Caco-2 (cell line): ENCODE results near the gene SOWAHD. TPM values are rescaled to one million over a fixed set of nuclear protein-coding genes. Genes with fewer than 3 reads are reported as not detected.

Experiments used
- BruUV-seq: library from RNA; stranded (reverse); fragments of 400-500 nt; replicated peaks from 2 replicates; lab custom pipeline; 2021; lab: Mats Ljungman, UMichigan
- CTCF ChIA-PET: fragments of 300-600 bp; sonication (Branson Sonifier 250); formaldehyde crosslinking; loops from one replicate; lab custom pipeline; 2022; ENCODE audit warnings: antibody characterized with exemption; lab: Charles Lee
- POLR2A ChIA-PET: fragments of 300-600 bp; sonication (Branson Sonifier 250); formaldehyde crosslinking; loops from one replicate; lab custom pipeline; 2022; ENCODE audit warnings: antibody characterized with exemption; lab: Charles Lee
- DNase-seq, 2 experiments: peaks; one replicate each; pipeline versions ENCODE4 v3.0.0 to v3.0.0-alpha.2; 2020 to 2022
- H3K27me3 ChIP-seq: replicated peaks from 2 replicates; pipeline ENCODE4 v1.6.0; 2011; ENCODE audit warnings: low read length; ENCODE audit not compliant: control insufficient read depth, insufficient read depth
- H3K36me3 ChIP-seq: 2 replicates; pipeline ENCODE4 v1.5.1; 2011; ENCODE audit warnings: low read length; ENCODE audit not compliant: control insufficient read depth, insufficient read depth
- H3K4me1 ChIP-seq: fragments of 250-450 bp; sonication (Bioruptor Pico); 2 replicates; pipeline ENCODE4 v1.5.1; 2020; ENCODE audit warnings: mild to moderate bottlenecking
- H3K4me3 ChIP-seq: 2 replicates; pipeline ENCODE4 v1.5.1; 2011; ENCODE audit warnings: low read depth, mild to moderate bottlenecking, control low read depth, low read length
- H3K9me3 ChIP-seq: fragments of 250-450 bp; sonication (Bioruptor Pico); 2 replicates; pipeline ENCODE4 v1.5.1; 2020; ENCODE audit warnings: mild to moderate bottlenecking, moderate library complexity
- H3K27ac Mint-ChIP-seq: one replicate; pipeline ENCODE4 v1.8.0; 2022; ENCODE audit warnings: mixed read lengths; ENCODE audit not compliant: unreplicated experiment
- H3K27me3 Mint-ChIP-seq: one replicate; pipeline ENCODE4 v1.8.0; 2022; ENCODE audit warnings: mixed read lengths; ENCODE audit not compliant: insufficient read depth, unreplicated experiment
- H3K36me3 Mint-ChIP-seq: one replicate; pipeline ENCODE4 v1.8.0; 2022; ENCODE audit warnings: mild to moderate bottlenecking, mixed read lengths; ENCODE audit not compliant: insufficient read depth, unreplicated experiment
- H3K4me1 Mint-ChIP-seq: one replicate; pipeline ENCODE4 v1.8.0; 2022; ENCODE audit warnings: low read depth, mixed read lengths; ENCODE audit not compliant: unreplicated experiment
- H3K4me3 Mint-ChIP-seq: one replicate; pipeline ENCODE4 v1.8.0; 2022; ENCODE audit warnings: mild to moderate bottlenecking, moderate library complexity, mixed read lengths; ENCODE audit not compliant: unreplicated experiment
- H3K9me3 Mint-ChIP-seq: one replicate; pipeline ENCODE4 v1.8.0; 2022; ENCODE audit warnings: mixed read lengths; ENCODE audit not compliant: unreplicated experiment
- intact Hi-C: fragments of 100-400 bp; cut with micrococcal nuclease; formaldehyde crosslinking; loops from one replicate; pipeline ENCODE4 v1.10.0; 2022; ENCODE audit not compliant: unreplicated experiment
- total RNA-seq: library from RNA; stranded (reverse); gene quantifications from 2 replicates; pipeline ENCODE4 v1.2.3, GENCODE V29; 2022
- TF ChIP-seq, protein P1 (sequence below), 2 experiments: fragments of 200-600 bp in 1 of 2; IDR thresholded peaks; 1 replicate in 1 of 2; 2 replicates in 1 of 2; pipeline versions ENCODE4 v1.5.1 to v1.8.0; 2011 to 2022; ENCODE audit warnings: antibody characterized with exemption in 1 of 2, control low read depth in 1 of 2, inconsistent platforms in 1 of 2, low read depth in 1 of 2, low read length in 1 of 2, mild to moderate bottlenecking in 1 of 2, moderate library complexity in 1 of 2; ENCODE audit not compliant: insufficient read depth in 1 of 2, severe bottlenecking in 1 of 2, unreplicated experiment in 1 of 2

Gene SOWAHD
- total RNA-seq, 1 experiment from 2014 or later, result 2.0 TPM

DNA sequence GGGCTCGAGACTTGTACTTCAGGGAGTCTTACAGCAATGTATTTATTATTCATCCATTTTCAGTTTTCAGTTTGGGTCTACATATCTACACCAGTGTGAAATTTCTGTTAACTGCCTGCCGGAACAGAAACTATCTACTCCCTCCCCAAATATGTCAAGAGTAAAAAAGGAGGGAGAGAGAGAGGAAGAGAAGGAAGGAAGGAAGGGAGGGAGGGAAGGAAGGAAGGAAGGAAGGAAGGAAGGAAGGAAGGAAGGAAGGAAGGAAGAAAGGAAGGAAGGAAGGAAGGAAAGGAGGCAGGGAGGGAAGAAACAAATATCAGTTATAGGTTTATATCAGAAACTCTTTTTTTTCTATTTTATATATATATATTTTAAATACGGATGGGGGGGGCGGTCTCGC, 20.4 kb downstream of the SOWAHD start:
- no peak overlapping the region for H3K27ac Mint-ChIP-seq
- H3K27me3 ChIP-seq, result no peaks in the 10 kb centered on the region
- ChIA-PET POLR2A (no interaction called here), CTCF (interaction anchor here (1.3 kb wide), 1 partner anchor 13 kb away, joined by 6 read pairs; the partner anchor contains the start of gene RPL39)
- no peaks in the 10 kb centered on the region for H3K4me1 Mint-ChIP-seq
- intact Hi-C loops, result loop anchor here (1.0 kb wide), 2 partner anchors 50 to 263 kb away; no protein-coding TSS in a partner anchor
- no peaks in the 10 kb centered on the region for H3K36me3 ChIP-seq
- H3K4me3 ChIP-seq, result no peak overlapping the region
- H3K4me1 ChIP-seq, result no peaks in the 10 kb centered on the region
- no peaks in the 10 kb centered on the region for H3K27me3 Mint-ChIP-seq
- H3K9me3 Mint-ChIP-seq, result no peaks in the 10 kb centered on the region
- H3K4me3 Mint-ChIP-seq, result no peak overlapping the region
- TF ChIP-seq, protein P1, sequence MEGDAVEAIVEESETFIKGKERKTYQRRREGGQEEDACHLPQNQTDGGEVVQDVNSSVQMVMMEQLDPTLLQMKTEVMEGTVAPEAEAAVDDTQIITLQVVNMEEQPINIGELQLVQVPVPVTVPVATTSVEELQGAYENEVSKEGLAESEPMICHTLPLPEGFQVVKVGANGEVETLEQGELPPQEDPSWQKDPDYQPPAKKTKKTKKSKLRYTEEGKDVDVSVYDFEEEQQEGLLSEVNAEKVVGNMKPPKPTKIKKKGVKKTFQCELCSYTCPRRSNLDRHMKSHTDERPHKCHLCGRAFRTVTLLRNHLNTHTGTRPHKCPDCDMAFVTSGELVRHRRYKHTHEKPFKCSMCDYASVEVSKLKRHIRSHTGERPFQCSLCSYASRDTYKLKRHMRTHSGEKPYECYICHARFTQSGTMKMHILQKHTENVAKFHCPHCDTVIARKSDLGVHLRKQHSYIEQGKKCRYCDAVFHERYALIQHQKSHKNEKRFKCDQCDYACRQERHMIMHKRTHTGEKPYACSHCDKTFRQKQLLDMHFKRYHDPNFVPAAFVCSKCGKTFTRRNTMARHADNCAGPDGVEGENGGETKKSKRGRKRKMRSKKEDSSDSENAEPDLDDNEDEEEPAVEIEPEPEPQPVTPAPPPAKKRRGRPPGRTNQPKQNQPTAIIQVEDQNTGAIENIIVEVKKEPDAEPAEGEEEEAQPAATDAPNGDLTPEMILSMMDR (IDR thresholded peaks at IDR 0.05; ENCODE audit: insufficient read depth in 1 of 2, low read depth in 1 of 2, low read length in 1 of 2, severe bottlenecking in 1 of 2, unreplicated experiment in 1 of 2), result no peak
- no TSS peak for BruUV-seq
- H3K36me3 Mint-ChIP-seq, result peaks cover 32% of the 10 kb centered on the region
- H3K9me3 ChIP-seq, result no peaks in the 10 kb centered on the region
- no peak for DNase-seq

GRCh38 chrX:119783026-119783425, 24.6 kb downstream of the SOWAHD start:
- Histone ChIP-seq H3K4me1 (no peaks in the 10 kb centered on the region), H3K36me3 (peaks cover 1% of the 10 kb centered on the region; the same call in 1 of the 2 replicates), H3K27me3 (no peaks in the 10 kb centered on the region), H3K4me3 (no peak overlapping the region), H3K9me3 (no peaks in the 10 kb centered on the region)
- no peaks in the 10 kb centered on the region for H3K27me3 Mint-ChIP-seq
- no TSS peak for BruUV-seq
- H3K4me3 Mint-ChIP-seq, result no peak overlapping the region
- no peaks in the 10 kb centered on the region for H3K9me3 Mint-ChIP-seq
- peaks cover 59% of the 10 kb centered on the region for H3K36me3 Mint-ChIP-seq
- ChIA-PET POLR2A (no interaction called here), CTCF (no interaction called here)
- DNase-seq, result no peak
- intact Hi-C loops, result no loop called here
- H3K4me1 Mint-ChIP-seq, result no peaks in the 10 kb centered on the region
- H3K27ac Mint-ChIP-seq, result no peak overlapping the region
- TF ChIP-seq, protein P1 (IDR thresholded peaks at IDR 0.05; ENCODE audit: insufficient read depth in 1 of 2, low read depth in 1 of 2, low read length in 1 of 2, severe bottlenecking in 1 of 2, unreplicated experiment in 1 of 2), result no peak

DNA sequence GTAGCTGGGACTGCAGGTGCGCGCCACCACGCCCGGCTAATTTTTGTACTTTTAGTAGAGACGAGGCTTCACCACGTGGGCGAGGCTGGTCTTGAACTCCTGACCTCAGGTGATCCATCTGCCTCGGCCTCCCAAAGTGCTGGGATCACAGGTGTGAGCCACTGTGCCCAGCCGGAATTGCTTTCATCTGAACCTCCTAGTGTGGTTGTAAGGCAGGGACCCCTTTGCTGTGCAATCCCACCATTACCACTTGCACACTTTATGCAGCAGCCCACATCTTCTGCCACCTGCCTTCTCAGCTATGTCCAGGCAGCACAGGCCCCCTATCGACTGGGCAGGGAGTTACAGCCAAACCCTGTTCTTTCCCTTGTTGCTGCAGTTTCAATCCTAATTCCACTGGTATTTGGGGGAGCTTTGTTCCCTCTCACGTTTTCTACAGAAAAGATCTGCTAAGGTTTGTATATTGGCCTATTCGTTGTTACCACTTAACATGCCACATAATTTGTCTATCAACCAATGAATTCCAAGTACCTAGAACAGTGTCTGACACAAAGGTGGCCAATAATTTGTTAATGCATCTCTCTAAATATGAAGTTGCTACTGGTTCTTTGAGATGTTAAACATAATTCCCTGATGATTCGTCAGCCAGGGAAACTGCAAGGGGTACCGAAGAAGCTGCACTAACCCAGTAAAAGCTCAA, 26.5 kb downstream of the SOWAHD start:
- Histone ChIP-seq H3K4me1 (no peaks in the 10 kb centered on the region; the same call in 1 of the 2 replicates), H3K4me3 (no peak overlapping the region), H3K27me3 (no peaks in the 10 kb centered on the region), H3K9me3 (no peaks in the 10 kb centered on the region), H3K36me3 (peaks cover 4% of the 10 kb centered on the region)
- TF ChIP-seq, protein P1 (IDR thresholded peaks at IDR 0.05; ENCODE audit: insufficient read depth in 1 of 2, low read depth in 1 of 2, low read length in 1 of 2, severe bottlenecking in 1 of 2, unreplicated experiment in 1 of 2), result peak; percentile 20 to 39
- H3K4me3 Mint-ChIP-seq, result no peak overlapping the region
- no TSS peak for BruUV-seq
- no peaks in the 10 kb centered on the region for H3K9me3 Mint-ChIP-seq
- H3K27me3 Mint-ChIP-seq, result no peaks in the 10 kb centered on the region
- POLR2A ChIA-PET, result no interaction called here
- DNase-seq, result peak; percentile 28 to 41
- intact Hi-C loops, result no loop called here
- no peaks in the 10 kb centered on the region for H3K4me1 Mint-ChIP-seq
- H3K27ac Mint-ChIP-seq, result no peak overlapping the region
- CTCF ChIA-PET, result interaction anchor here (0.7 to 1.6 kb wide), 3 partner anchors 27 to 291 kb away, joined by 3 to 7 read pairs (median 7); partner anchors contain the start of gene SOWAHD
- peaks cover 69% of the 10 kb centered on the region for H3K36me3 Mint-ChIP-seq
